Panc1 (cell line): ENCODE results near the gene PPP2R2B.

Experiments used
- SIN3A ChIP-seq: IDR thresholded peaks from 2 replicates; pipeline ENCODE4 v1.6.1; 2012; ENCODE audit warnings: low read depth, mild to moderate bottlenecking, low read length, moderate library complexity, borderline replicate concordance; ENCODE audit not compliant: insufficient read depth
- TF ChIP-seq, protein P1 (sequence below): fragments of 450-650 bp; IDR thresholded peaks from 2 replicates; pipeline ENCODE4 v1.5.1; 2017; ENCODE audit warnings: mild to moderate bottlenecking
- TF ChIP-seq, protein P2 (sequence below), 2 experiments: IDR thresholded peaks; 2 replicates each; pipeline ENCODE4 v1.6.1; 2011 to 2012; ENCODE audit warnings: low read depth in 2 of 2, control low read depth in 1 of 2, low read length in 1 of 2, mild to moderate bottlenecking in 1 of 2, moderate library complexity in 1 of 2; ENCODE audit not compliant: insufficient read depth in 1 of 2

GRCh38 chr5:146890731-146891440 lies 12.3 kb upstream of the PPP2R2B start:
- TF ChIP-seq, protein P1, sequence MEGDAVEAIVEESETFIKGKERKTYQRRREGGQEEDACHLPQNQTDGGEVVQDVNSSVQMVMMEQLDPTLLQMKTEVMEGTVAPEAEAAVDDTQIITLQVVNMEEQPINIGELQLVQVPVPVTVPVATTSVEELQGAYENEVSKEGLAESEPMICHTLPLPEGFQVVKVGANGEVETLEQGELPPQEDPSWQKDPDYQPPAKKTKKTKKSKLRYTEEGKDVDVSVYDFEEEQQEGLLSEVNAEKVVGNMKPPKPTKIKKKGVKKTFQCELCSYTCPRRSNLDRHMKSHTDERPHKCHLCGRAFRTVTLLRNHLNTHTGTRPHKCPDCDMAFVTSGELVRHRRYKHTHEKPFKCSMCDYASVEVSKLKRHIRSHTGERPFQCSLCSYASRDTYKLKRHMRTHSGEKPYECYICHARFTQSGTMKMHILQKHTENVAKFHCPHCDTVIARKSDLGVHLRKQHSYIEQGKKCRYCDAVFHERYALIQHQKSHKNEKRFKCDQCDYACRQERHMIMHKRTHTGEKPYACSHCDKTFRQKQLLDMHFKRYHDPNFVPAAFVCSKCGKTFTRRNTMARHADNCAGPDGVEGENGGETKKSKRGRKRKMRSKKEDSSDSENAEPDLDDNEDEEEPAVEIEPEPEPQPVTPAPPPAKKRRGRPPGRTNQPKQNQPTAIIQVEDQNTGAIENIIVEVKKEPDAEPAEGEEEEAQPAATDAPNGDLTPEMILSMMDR: no peak
- no peak for TF ChIP-seq SIN3A
- TF ChIP-seq, protein P2, sequence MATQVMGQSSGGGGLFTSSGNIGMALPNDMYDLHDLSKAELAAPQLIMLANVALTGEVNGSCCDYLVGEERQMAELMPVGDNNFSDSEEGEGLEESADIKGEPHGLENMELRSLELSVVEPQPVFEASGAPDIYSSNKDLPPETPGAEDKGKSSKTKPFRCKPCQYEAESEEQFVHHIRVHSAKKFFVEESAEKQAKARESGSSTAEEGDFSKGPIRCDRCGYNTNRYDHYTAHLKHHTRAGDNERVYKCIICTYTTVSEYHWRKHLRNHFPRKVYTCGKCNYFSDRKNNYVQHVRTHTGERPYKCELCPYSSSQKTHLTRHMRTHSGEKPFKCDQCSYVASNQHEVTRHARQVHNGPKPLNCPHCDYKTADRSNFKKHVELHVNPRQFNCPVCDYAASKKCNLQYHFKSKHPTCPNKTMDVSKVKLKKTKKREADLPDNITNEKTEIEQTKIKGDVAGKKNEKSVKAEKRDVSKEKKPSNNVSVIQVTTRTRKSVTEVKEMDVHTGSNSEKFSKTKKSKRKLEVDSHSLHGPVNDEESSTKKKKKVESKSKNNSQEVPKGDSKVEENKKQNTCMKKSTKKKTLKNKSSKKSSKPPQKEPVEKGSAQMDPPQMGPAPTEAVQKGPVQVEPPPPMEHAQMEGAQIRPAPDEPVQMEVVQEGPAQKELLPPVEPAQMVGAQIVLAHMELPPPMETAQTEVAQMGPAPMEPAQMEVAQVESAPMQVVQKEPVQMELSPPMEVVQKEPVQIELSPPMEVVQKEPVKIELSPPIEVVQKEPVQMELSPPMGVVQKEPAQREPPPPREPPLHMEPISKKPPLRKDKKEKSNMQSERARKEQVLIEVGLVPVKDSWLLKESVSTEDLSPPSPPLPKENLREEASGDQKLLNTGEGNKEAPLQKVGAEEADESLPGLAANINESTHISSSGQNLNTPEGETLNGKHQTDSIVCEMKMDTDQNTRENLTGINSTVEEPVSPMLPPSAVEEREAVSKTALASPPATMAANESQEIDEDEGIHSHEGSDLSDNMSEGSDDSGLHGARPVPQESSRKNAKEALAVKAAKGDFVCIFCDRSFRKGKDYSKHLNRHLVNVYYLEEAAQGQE (IDR thresholded peaks at IDR 0.05; ENCODE audit: insufficient read depth in 1 of 2, low read depth in 2 of 2, low read length in 1 of 2): no peak
